Measurements from ENCODE around the gene GLUD2.
"Not testable (repeated sequence)": the region's sequence is repeated elsewhere in the genome, so short reads cannot be mapped to it uniquely, and the experiment has no call there.

Gene GLUD2

DNA sequence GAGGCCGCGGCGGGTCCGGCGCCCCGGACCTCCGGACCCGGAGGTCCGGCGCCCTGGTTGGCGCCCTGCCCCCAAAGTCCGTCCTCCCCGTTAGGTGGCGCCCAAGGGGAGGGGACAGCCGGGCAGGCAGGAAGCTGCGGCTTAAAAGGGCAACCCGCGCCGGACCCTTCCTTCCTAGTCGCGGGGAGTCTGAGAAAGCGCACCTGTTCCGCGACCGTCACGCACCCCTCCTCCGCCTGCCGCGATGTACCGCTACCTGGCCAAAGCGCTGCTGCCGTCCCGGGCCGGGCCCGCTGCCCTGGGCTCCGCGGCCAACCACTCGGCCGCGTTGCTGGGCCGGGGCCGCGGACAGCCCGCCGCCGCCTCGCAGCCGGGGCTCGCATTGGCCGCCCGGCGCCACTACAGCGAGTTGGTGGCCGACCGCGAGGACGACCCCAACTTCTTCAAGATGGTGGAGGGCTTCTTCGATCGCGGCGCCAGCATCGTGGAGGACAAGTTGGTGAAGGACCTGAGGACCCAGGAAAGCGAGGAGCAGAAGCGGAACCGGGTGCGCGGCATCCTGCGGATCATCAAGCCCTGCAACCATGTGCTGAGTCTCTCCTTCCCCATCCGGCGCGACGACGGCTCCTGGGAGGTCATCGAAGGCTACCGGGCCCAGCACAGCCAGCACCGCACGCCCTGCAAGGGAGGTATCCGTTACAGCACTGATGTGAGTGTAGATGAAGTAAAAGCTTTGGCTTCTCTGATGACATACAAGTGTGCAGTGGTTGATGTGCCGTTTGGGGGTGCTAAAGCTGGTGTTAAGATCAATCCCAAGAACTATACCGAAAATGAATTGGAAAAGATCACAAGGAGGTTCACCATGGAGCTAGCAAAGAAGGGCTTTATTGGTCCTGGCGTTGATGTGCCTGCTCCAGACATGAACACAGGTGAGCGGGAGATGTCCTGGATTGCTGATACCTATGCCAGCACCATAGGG is at the start of gene GLUD2:
Gene GLUD2, plus strand, starts transcription at position 170 of the 979 bp plus-strand sequence. Its CDS starts 75 bp downstream, at position 245.
- H3K36me3 ChIP-seq, H3K4me1 ChIP-seq, H3K4me2 ChIP-seq, H4K20me1 ChIP-seq, H3K27me3 ChIP-seq, H3K27ac ChIP-seq, H3K9me3 ChIP-seq, H3K9ac ChIP-seq, H3K4me3 ChIP-seq: not testable (repeated sequence)

DNA sequence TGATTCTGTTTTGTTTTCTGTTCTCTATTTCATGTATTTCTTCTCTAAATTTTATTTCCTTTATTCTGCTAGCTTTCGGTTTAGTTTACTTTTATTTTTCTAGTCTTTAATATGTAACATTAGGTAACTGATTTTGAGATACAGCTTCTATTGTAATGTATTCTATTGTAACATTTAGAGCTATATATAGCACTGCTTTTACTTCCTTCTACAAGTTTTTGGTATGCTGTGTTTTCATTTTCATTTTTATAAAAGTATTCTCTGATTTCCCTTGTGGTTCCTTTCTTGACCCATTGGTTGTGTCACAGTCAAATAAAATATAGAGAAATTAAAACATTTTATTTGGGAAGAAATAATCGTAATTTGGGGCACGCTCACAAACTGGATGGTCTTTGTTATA is 48.0 kb upstream of the GLUD2 start:
- H3K4me2 ChIP-seq = no peak overlapping the region
- TF ChIP-seq Cebpa-rat (IDR thresholded peaks at IDR 0.05) = no peak
- H3K9me3 ChIP-seq = no peaks in the 10 kb centered on the region
- H3K4me1 ChIP-seq = no peaks in the 10 kb centered on the region
- H3K27ac ChIP-seq = no peak overlapping the region
- no peak overlapping the region for H3K4me3 ChIP-seq
- H3K36me3 ChIP-seq = no peaks in the 10 kb centered on the region
- H4K20me1 ChIP-seq = no peaks in the 10 kb centered on the region
- H3K27me3 ChIP-seq = no peaks in the 10 kb centered on the region
- H3K9ac ChIP-seq = no peak overlapping the region

DNA sequence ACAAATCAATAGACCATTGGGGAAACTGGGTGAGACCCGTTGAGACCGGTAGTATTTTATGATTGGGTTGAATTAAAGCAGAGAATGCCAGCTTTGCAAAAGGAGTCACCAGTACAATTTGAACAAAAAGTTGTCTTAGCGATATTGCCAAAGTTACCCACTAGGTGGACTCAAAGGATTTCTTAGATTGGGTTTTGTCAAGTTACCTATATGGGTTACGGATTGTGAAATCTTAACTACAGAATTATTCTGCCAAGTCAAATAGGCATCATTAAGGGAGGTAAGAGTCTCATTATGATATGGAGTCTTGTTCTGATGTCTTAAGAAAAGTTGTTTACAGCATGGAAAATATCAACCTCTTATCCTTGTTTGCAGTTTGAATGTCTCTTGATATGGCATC is 46.8 kb upstream of the GLUD2 start:
- no peaks in the 10 kb centered on the region for H3K27me3 ChIP-seq
- no peaks in the 10 kb centered on the region for H3K4me1 ChIP-seq
- no peak overlapping the region for H3K4me3 ChIP-seq
- no peak overlapping the region for H3K4me2 ChIP-seq
- H3K36me3 ChIP-seq = no peaks in the 10 kb centered on the region
- TF ChIP-seq Cebpa-rat (IDR thresholded peaks at IDR 0.05) = no peak
- no peaks in the 10 kb centered on the region for H3K9me3 ChIP-seq
- H3K27ac ChIP-seq = no peak overlapping the region
- H4K20me1 ChIP-seq = no peaks in the 10 kb centered on the region
- H3K9ac ChIP-seq = no peak overlapping the region

DNA sequence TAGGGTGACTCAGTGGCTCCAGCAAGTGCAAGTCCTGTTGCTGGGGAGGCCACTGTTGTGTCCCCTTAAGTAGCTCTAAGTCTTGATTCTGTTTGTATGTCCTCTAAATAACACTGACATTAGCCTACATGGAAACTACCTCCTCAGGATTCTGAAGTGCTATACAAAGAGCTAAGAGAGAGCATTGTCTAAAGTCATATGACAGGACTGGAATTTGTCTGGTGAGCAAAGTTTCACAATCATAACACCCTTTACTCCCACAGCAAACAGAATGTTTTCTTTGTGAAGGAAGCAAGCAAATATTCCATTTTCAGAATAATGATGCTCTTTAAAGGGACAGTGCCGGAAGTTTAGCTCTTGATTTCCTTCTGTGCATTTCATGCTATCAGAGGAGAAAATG is 38.5 kb upstream of the GLUD2 start:
- Histone ChIP-seq H3K9me3 (no peaks in the 10 kb centered on the region), H3K4me2 (no peak overlapping the region), H3K4me3 (no peak overlapping the region), H3K4me1 (no peaks in the 10 kb centered on the region), H3K27ac (no peak overlapping the region), H3K27me3 (no peaks in the 10 kb centered on the region), H4K20me1 (no peaks in the 10 kb centered on the region), H3K36me3 (no peaks in the 10 kb centered on the region), H3K9ac (no peak overlapping the region)
- no peak for TF ChIP-seq Cebpa-rat (IDR thresholded peaks at IDR 0.05)

DNA sequence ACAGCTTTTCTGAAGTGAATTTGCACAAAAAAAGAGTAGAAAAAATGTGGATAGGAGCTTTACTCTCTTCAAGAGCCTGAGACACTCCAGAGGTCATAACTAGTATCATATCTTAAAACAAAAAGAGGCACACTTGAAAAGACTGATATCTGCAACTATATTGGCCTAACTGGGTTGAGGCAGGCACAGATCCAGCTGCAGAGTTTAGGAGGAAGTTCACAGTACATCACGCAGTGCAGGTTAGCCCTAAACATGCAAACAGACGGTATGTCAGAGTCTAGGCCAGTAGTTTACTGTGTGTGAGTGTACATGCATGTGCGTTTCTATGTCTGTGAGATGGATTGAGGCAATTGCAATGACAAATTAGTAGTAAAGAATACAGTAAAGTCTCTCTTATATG is 37.6 kb upstream of the GLUD2 start:
- Histone ChIP-seq H3K9ac (no peak overlapping the region), H4K20me1 (no peaks in the 10 kb centered on the region), H3K4me1 (no peaks in the 10 kb centered on the region), H3K4me3 (no peak overlapping the region), H3K27me3 (no peaks in the 10 kb centered on the region), H3K4me2 (no peak overlapping the region), H3K27ac (no peak overlapping the region), H3K9me3 (peaks cover 2% of the 10 kb centered on the region), H3K36me3 (no peaks in the 10 kb centered on the region)
- no peak for TF ChIP-seq Cebpa-rat (IDR thresholded peaks at IDR 0.05)

DNA sequence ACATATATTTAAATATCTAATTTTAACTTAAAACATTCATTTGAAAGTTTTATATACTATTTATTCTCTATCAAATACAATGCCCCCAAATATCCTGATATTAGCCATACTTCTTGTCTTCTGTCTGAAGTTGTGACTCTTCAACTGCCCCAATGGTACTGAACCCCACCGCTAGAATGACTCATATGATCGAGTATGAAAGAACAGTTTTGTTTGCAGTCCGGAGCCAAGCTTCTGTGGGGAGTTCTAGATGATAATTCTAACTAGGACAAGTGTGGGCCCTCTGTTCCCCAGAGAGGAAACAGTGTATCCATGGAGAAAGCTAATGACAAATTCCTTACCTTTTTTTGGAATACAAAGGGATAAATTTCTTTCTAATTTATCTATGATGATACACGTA is 37.2 kb upstream of the GLUD2 start:
- no peak overlapping the region for H3K9ac ChIP-seq
- H3K27ac ChIP-seq = no peak overlapping the region
- H3K4me3 ChIP-seq = no peak overlapping the region
- peaks cover 5% of the 10 kb centered on the region for H3K9me3 ChIP-seq
- no peak for TF ChIP-seq Cebpa-rat (IDR thresholded peaks at IDR 0.05)
- no peaks in the 10 kb centered on the region for H3K27me3 ChIP-seq
- no peak overlapping the region for H3K4me2 ChIP-seq
- no peaks in the 10 kb centered on the region for H3K4me1 ChIP-seq
- no peaks in the 10 kb centered on the region for H3K36me3 ChIP-seq
- no peaks in the 10 kb centered on the region for H4K20me1 ChIP-seq

DNA sequence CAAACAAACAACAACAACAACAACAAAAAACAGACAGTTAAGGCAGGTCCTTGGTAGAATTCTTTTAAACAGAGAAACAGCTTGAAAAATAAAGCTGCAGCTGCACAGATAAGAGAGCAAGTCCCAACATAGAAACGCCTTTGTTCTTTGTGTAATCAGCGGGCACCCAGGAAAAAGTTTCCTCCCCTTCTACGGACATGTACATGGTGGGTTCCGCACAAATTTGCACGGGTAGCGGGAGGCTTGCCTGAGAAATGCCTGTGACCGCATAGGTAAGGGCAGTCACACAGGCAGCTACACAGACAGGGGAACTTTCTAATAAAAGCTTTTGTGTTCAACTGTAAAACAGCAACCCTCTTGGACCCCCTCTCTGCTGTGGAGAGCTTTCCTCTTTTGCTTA is 36.2 kb upstream of the GLUD2 start:
- H3K9me3 ChIP-seq = peaks cover 5% of the 10 kb centered on the region
- no peaks in the 10 kb centered on the region for H3K36me3 ChIP-seq
- no peaks in the 10 kb centered on the region for H3K27me3 ChIP-seq
- H3K27ac ChIP-seq = no peak overlapping the region
- no peak overlapping the region for H3K4me2 ChIP-seq
- no peak for TF ChIP-seq Cebpa-rat (IDR thresholded peaks at IDR 0.05)
- no peaks in the 10 kb centered on the region for H4K20me1 ChIP-seq
- H3K9ac ChIP-seq = no peak overlapping the region
- no peak overlapping the region for H3K4me3 ChIP-seq
- H3K4me1 ChIP-seq = no peaks in the 10 kb centered on the region

DNA sequence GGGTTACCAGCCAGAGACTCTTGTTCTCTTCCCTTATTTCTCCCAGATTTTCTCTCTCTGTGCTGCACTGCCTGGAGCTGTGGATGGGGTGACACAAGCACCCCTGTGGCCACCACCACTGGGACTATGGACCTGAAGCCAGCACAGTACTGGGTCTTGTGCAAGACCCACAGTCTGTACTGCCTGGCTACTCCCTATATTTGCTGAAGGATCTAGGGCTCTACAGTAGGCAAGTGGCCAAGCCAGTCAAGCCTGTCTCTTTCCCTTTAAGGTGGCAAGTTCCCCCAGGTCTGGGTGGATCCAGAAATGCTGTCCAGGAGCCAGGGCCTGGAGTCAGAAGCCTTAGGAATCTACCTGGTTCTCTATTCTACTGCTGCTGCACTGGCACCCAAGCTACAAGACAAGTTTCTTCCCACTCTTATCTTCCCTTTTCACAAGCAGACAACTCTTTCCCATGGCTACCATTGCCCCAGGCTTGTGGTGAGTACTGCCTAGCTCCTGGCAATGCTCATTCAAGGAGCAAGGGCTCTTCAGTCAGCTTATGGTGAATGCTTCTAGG is 33.4 kb upstream of the GLUD2 start:
- no peaks in the 10 kb centered on the region for H3K27me3 ChIP-seq
- no peaks in the 10 kb centered on the region for H3K4me1 ChIP-seq
- no peak overlapping the region for H3K9ac ChIP-seq
- no peak overlapping the region for H3K4me3 ChIP-seq
- no peak overlapping the region for H3K27ac ChIP-seq
- H3K36me3 ChIP-seq = no peaks in the 10 kb centered on the region
- H3K4me2 ChIP-seq = no peak overlapping the region
- no peak for TF ChIP-seq Cebpa-rat (IDR thresholded peaks at IDR 0.05)
- no peaks in the 10 kb centered on the region for H4K20me1 ChIP-seq
- H3K9me3 ChIP-seq = peaks cover 5% of the 10 kb centered on the region

DNA sequence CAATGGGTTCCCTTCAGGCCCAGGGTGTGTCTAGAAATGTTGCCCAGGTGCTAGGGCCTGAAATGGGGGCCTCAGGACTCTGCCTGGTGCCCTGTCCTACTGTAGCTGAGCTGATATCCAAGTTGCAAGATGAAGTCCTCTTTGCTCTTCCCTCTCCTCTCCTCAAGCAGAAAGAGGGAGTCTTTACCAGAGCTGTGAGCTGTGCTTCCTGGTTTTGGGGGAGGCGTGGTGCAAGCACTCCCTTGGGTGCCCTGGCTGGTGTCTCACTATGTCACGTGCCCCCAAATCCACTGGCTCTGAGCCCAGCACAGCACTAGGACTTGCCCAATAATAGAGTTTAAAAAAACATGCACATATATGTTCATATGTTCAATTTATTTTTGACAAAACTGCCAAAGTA is 32.6 kb upstream of the GLUD2 start:
- Histone ChIP-seq H3K4me3 (no peak overlapping the region), H3K4me2 (no peak overlapping the region), H3K9me3 (peaks cover 5% of the 10 kb centered on the region), H3K9ac (no peak overlapping the region), H3K27me3 (no peaks in the 10 kb centered on the region), H3K27ac (no peak overlapping the region), H3K36me3 (no peaks in the 10 kb centered on the region), H4K20me1 (no peaks in the 10 kb centered on the region), H3K4me1 (no peaks in the 10 kb centered on the region)
- TF ChIP-seq Cebpa-rat (IDR thresholded peaks at IDR 0.05) = no peak

DNA sequence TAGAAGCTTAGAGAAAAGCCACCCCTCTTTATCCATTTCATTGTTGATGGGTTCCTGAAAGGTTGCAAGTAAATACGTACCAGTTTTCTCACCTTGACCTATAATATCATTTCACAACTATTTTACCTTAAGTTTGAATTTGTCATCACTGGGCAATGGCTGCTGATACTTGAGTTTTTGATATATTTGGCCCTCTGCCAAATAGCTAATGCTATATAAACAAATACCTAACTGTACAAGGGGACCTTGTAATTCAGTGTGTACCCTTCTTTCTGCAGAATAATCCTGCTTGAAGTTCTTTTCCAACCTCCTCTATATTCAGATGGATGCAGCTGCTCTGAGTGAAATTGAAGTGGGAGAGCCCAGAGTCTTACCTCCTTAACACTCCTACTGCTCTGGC is 19.0 kb upstream of the GLUD2 start:
- H3K27me3 ChIP-seq = no peaks in the 10 kb centered on the region
- no peaks in the 10 kb centered on the region for H3K36me3 ChIP-seq
- H3K4me2 ChIP-seq = no peak overlapping the region
- H3K4me1 ChIP-seq = no peaks in the 10 kb centered on the region
- no peaks in the 10 kb centered on the region for H3K9me3 ChIP-seq
- H3K9ac ChIP-seq = no peak overlapping the region
- H3K27ac ChIP-seq = no peak overlapping the region
- no peak overlapping the region for H3K4me3 ChIP-seq
- H4K20me1 ChIP-seq = no peaks in the 10 kb centered on the region
- no peak for TF ChIP-seq Cebpa-rat (IDR thresholded peaks at IDR 0.05)
